ENCODE results near the gene PVALB. TPM values are rescaled to one million over a fixed set of nuclear protein-coding genes. Genes with fewer than 3 reads are reported as not detected.

The PVALB gene
- total and polyA plus RNA-seq, 9 of the 15 experiments (the other 6 are each of a cell fraction or from before 2014, with no cell fraction given) = not detected

DNA sequence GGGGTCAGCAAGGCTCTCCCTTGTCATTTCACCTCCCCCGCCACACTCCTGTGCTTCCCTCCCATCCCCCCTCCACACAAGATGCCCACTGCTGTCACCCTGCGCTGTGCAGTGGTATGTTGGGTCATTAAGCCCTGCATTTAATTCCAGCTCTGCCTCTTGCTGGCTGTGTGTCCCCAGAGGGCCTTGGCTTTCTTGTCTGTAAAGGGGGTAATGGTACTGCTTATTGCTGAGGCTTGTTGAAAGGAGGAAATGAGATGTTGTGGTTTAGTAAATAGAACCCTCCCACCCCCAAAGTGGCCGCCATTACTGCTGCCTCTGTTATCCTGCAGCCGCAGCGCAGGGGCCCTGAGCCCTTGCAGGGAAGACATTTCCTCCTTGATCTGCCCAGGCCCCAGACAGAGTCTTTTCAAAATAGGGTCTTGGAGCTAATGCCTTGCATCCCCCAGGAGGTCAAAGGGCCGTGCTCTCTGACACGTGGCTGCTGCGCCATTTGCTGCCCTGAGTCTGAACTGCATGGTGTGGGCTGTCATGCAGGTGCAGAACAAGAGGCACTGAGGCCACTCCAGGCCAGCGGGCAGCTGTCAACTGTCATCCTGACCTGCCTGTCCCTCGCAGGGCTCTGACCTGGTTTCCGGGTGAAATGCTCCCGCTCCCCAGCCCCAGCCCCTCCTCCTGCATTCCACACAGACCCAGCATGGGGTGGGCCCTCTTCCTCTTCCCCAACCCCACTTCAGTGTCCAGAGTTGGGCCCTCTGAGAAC, 18.7 kb downstream of the PVALB start:
- POLR2A ChIA-PET = no interaction called here
- H3K4me3 ChIP-seq = no peak overlapping the region
- no peak for ATAC-seq
- no peaks in the 10 kb centered on the region for H3K79me2 ChIP-seq (ENCODE audit: control insufficient read depth, insufficient read depth, low read length)
- no peaks in the 10 kb centered on the region for H3K4me1 ChIP-seq (replicated peaks in 1 of 2; ENCODE audit: control insufficient read depth in 2 of 2, insufficient read depth in 2 of 2, low read length in 2 of 2)
- WGBS (ENCODE audit: insufficient coverage, low coverage, missing lambda C conversion rate) = 10% methylated on average over 8 of the region's 12 CpGs
- H2AFZ ChIP-seq (ENCODE audit: low read depth, low read length) = no peak overlapping the region
- H3K9ac ChIP-seq (ENCODE audit: insufficient read depth in 1 of 2, low read depth in 2 of 2, low read length in 2 of 2) = no peak overlapping the region; a peak in 1 of 4 replicates
- no peak for FAIRE-seq
- CTCF ChIA-PET (ENCODE audit: low intra/inter-chr PET ratio) = no interaction called here
- no peak for DNase-seq (ENCODE audit: extremely low read depth in 1 of 4, low spot score in 3 of 4)
- H3K9me3 ChIP-seq (replicated peaks; ENCODE audit: control insufficient read depth, insufficient read depth, low read depth, low read length) = no peaks in the 10 kb centered on the region
- no peak overlapping the region for H3K27ac ChIP-seq (ENCODE audit: extremely low read depth, low read depth, low read length)
- no peaks in the 10 kb centered on the region for H3K9me1 ChIP-seq (ENCODE audit: control insufficient read depth, insufficient read depth, low read length)
- TF ChIP-seq YY1 (IDR thresholded peaks at IDR 0.05; ENCODE audit: borderline replicate concordance in 1 of 3, control insufficient read depth in 1 of 3, extremely low read depth in 1 of 3, insufficient read depth in 3 of 3, insufficient read length in 1 of 3, insufficient replicate concordance in 2 of 3, low read depth in 1 of 3, low read length in 2 of 3) (peak in 2 of 3 experiments; percentile 49 to 55), ZNF24 (IDR thresholded peaks at IDR 0.05) (no peak)
- H3K27me3 ChIP-seq (ENCODE audit: control insufficient read depth in 2 of 2, insufficient read depth in 2 of 2, low read length in 2 of 2) = peaks cover 0 to 13% of the 10 kb centered on the region in 2 experiments; a peak in 3 of 5 replicates
- in situ Hi-C loops (cut with MboI) = no loop called here
- intact Hi-C loops (cut with micrococcal nuclease) = no loop called here
- no peaks in the 10 kb centered on the region for H3K36me3 ChIP-seq (ENCODE audit: control insufficient read depth, insufficient read depth, low read length)
- H4K20me1 ChIP-seq (replicated peaks; ENCODE audit: control insufficient read depth, insufficient read depth, low read length) = no peaks in the 10 kb centered on the region
- BruUV-seq (replicated peaks) = no TSS peak
- no peak overlapping the region for H3K4me2 ChIP-seq (ENCODE audit: insufficient read depth, low read length)

GRCh38 chr22:36797374-36797773, 19.5 kb downstream of the PVALB start:
- no peak overlapping the region for H3K9ac ChIP-seq (ENCODE audit: insufficient read depth in 1 of 2, low read depth in 2 of 2, low read length in 2 of 2)
- no TSS peak for BruUV-seq (replicated peaks)
- WGBS (ENCODE audit: insufficient coverage, low coverage, missing lambda C conversion rate) = 0% methylated on average over 8 of the region's 9 CpGs
- no peaks in the 10 kb centered on the region for H3K9me3 ChIP-seq (replicated peaks; ENCODE audit: control insufficient read depth, insufficient read depth, low read depth, low read length)
- no peak overlapping the region for H3K27ac ChIP-seq (ENCODE audit: extremely low read depth, low read depth, low read length)
- no peak for DNase-seq (ENCODE audit: extremely low read depth in 1 of 4, low spot score in 3 of 4)
- H2AFZ ChIP-seq (ENCODE audit: low read depth, low read length) = no peak overlapping the region
- H3K4me1 ChIP-seq (replicated peaks in 1 of 2; ENCODE audit: control insufficient read depth in 2 of 2, insufficient read depth in 2 of 2, low read length in 2 of 2) = no peaks in the 10 kb centered on the region
- CTCF ChIA-PET (ENCODE audit: low intra/inter-chr PET ratio) = no interaction called here
- no peaks in the 10 kb centered on the region for H4K20me1 ChIP-seq (replicated peaks; ENCODE audit: control insufficient read depth, insufficient read depth, low read length)
- H3K79me2 ChIP-seq (ENCODE audit: control insufficient read depth, insufficient read depth, low read length) = no peaks in the 10 kb centered on the region
- in situ Hi-C loops (cut with MboI) = no loop called here
- H3K9me1 ChIP-seq (ENCODE audit: control insufficient read depth, insufficient read depth, low read length) = no peaks in the 10 kb centered on the region
- no peak for FAIRE-seq
- no peak for ATAC-seq
- no peaks in the 10 kb centered on the region for H3K36me3 ChIP-seq (ENCODE audit: control insufficient read depth, insufficient read depth, low read length)
- POLR2A ChIA-PET = no interaction called here
- H3K4me3 ChIP-seq = no peak overlapping the region
- no peak overlapping the region for H3K4me2 ChIP-seq (ENCODE audit: insufficient read depth, low read length)
- intact Hi-C loops (cut with micrococcal nuclease) = no loop called here
- H3K27me3 ChIP-seq (ENCODE audit: control insufficient read depth in 2 of 2, insufficient read depth in 2 of 2, low read length in 2 of 2) = peaks cover 0 to 13% of the 10 kb centered on the region in 2 experiments; a peak in 2 of 5 replicates
- TF ChIP-seq FOXK2 (conservative IDR thresholded peaks at IDR 0.05 in 1 of 2, IDR thresholded peaks at IDR 0.05 in 1 of 2; ENCODE audit: low read depth in 2 of 2) (no peak), MAZ (CRISPR knock-in tag; conservative IDR thresholded peaks at IDR 0.05 in 1 of 2, IDR thresholded peaks at IDR 0.05 in 1 of 2) (no peak), GABPB1 (CRISPR knock-in tag; IDR thresholded peaks at IDR 0.05) (no peak)

Data from K562 (cell line).